Loucy (cell line): ENCODE data around the gene DNAJC17.

Source experiments
- H2AFZ ChIP-seq: fragments of 200-600 bp; sonication (generic); 2 replicates; pipeline ENCODE4 v1.6.0; 2016; ENCODE audit warnings: antibody characterized with exemption, mild to moderate bottlenecking, low read length, moderate library complexity
- H3F3A ChIP-seq: fragments of 200-600 bp; 2 replicates; pipeline ENCODE4 v1.6.0; 2016; ENCODE audit warnings: antibody characterized with exemption, low read depth, mild to moderate bottlenecking
- H3K27me3 ChIP-seq: fragments of 200-600 bp; sonication (generic); 2 replicates; pipeline ENCODE4 v1.6.1; 2014; ENCODE audit warnings: low read length, mild to moderate bottlenecking; ENCODE audit not compliant: insufficient read depth, poor library complexity, severe bottlenecking
- H3K36me3 ChIP-seq: fragments of 200-600 bp; sonication (generic); 2 replicates; pipeline ENCODE4 v1.6.1; 2016; ENCODE audit warnings: low read length; ENCODE audit not compliant: insufficient read depth
- H3K4me1 ChIP-seq: fragments of 200-600 bp; sonication (generic); 2 replicates; pipeline ENCODE4 v1.5.1; 2014; ENCODE audit warnings: low read length, mild to moderate bottlenecking; ENCODE audit not compliant: insufficient read depth, poor library complexity, severe bottlenecking
- H3K4me2 ChIP-seq: fragments of 200-600 bp; sonication (generic); 2 replicates; pipeline ENCODE4 v1.6.0; 2014; ENCODE audit warnings: antibody characterized with exemption, low read length, low read depth, mild to moderate bottlenecking; ENCODE audit not compliant: poor library complexity, severe bottlenecking
- H3K4me3 ChIP-seq: fragments of 200-600 bp; sonication (generic); 2 replicates; pipeline ENCODE4 v1.5.1; 2014; ENCODE audit warnings: low read length, mild to moderate bottlenecking, mixed read lengths; ENCODE audit not compliant: poor library complexity, severe bottlenecking
- H3K79me2 ChIP-seq: fragments of 200-600 bp; sonication (generic); 2 replicates; pipeline ENCODE4 v1.6.1; 2014; ENCODE audit warnings: low read length; ENCODE audit not compliant: insufficient read depth
- H3K9ac ChIP-seq: fragments of 200-600 bp; sonication (generic); 2 replicates; pipeline ENCODE4 v1.6.0; 2014; ENCODE audit warnings: mild to moderate bottlenecking, low read depth, low read length, moderate library complexity; ENCODE audit not compliant: poor library complexity, severe bottlenecking
- H3K9me2 ChIP-seq: fragments of 200-600 bp; sonication (generic); replicated peaks from 2 replicates; pipeline ENCODE4 v1.6.1; 2016; ENCODE audit warnings: low read depth, low read length, mixed read lengths
- H3K9me3 ChIP-seq: fragments of 200-600 bp; sonication (generic); 2 replicates; pipeline ENCODE4 v1.6.1; 2014; ENCODE audit warnings: mild to moderate bottlenecking, antibody characterized with exemption, low read length, low read depth; ENCODE audit not compliant: insufficient read depth
- H4K20me1 ChIP-seq: fragments of 200-600 bp; sonication (generic); 2 replicates; pipeline ENCODE4 v1.6.0; 2014; ENCODE audit warnings: antibody characterized with exemption, low read length, mild to moderate bottlenecking; ENCODE audit not compliant: insufficient read depth, poor library complexity, severe bottlenecking
- EZH2phosphoT487 ChIP-seq: fragments of 200-600 bp; IDR thresholded peaks from 2 replicates; pipeline ENCODE4 v1.6.1; 2018; ENCODE audit warnings: antibody characterized with exemption, mild to moderate bottlenecking, moderate library complexity, borderline replicate concordance
- TF ChIP-seq, protein P1 (sequence below): fragments of 200-600 bp; sonication (generic); conservative IDR thresholded peaks from 2 replicates; pipeline ENCODE4 v1.5.1; 2014; ENCODE audit warnings: mild to moderate bottlenecking, antibody characterized with exemption, low read length

DNAJC17 gene

DNA sequence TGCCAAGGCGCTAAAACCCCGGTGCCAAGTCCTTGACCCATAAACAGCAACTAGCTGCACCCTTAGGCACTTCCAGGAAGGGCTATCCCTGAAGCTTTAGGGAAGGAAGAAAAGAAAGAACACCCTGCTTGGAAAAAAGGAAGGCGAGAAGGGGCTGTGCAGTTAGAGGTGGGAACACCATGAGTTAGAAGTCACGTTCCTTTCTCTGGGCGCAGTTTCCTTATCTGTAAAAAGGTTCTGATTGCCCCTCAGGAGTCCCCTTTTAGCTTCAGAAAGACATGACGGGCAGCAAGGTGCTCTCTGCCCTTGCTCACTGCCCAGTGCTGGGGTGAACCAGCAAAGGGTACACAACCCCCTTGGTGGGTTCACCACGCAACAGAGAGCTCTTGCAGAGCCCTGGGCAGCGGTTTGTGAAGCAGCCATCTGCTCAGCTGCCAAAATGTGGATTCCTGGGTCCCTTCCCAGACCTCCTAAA, 42.6 kb downstream of the DNAJC17 start:
- no peak for TF ChIP-seq EZH2phosphoT487
- TF ChIP-seq, protein P1, sequence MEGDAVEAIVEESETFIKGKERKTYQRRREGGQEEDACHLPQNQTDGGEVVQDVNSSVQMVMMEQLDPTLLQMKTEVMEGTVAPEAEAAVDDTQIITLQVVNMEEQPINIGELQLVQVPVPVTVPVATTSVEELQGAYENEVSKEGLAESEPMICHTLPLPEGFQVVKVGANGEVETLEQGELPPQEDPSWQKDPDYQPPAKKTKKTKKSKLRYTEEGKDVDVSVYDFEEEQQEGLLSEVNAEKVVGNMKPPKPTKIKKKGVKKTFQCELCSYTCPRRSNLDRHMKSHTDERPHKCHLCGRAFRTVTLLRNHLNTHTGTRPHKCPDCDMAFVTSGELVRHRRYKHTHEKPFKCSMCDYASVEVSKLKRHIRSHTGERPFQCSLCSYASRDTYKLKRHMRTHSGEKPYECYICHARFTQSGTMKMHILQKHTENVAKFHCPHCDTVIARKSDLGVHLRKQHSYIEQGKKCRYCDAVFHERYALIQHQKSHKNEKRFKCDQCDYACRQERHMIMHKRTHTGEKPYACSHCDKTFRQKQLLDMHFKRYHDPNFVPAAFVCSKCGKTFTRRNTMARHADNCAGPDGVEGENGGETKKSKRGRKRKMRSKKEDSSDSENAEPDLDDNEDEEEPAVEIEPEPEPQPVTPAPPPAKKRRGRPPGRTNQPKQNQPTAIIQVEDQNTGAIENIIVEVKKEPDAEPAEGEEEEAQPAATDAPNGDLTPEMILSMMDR: no peak
- Histone ChIP-seq H3K4me3 (peak overlapping the region; percentile 98), H3K79me2 (peaks cover 51% of the 10 kb centered on the region), H3K4me2 (peak overlapping the region; percentile 95), H3K27me3 (no peaks in the 10 kb centered on the region), H3K9me3 (no peaks in the 10 kb centered on the region), H3K9ac (peak overlapping the region; percentile 84), H2AFZ (peak overlapping the region; percentile 78), H3K36me3 (no peaks in the 10 kb centered on the region; the same call in 1 of the 2 replicates), H3K9me2 (no peaks in the 10 kb centered on the region), H4K20me1 (peaks cover 7% of the 10 kb centered on the region), H3F3A (peaks cover 9% of the 10 kb centered on the region), H3K4me1 (peaks cover 53% of the 10 kb centered on the region)

- no peaks in the 10 kb centered on the region for H3K9me3 ChIP-seq
- peaks cover 4% of the 10 kb centered on the region; the same call in 1 of the 2 replicates for H3F3A ChIP-seq
- no peaks in the 10 kb centered on the region; the same call in 1 of the 2 replicates for H3K36me3 ChIP-seq
- peak within 1 kb of the TSS; percentile 78 for H2AFZ ChIP-seq
- H3K9ac ChIP-seq: peak within 1 kb of the TSS; percentile 84
- peaks cover 48% of the 10 kb centered on the region for H3K4me1 ChIP-seq
- H3K9me2 ChIP-seq: no peaks in the 10 kb centered on the region
- H3K4me3 ChIP-seq: peak within 1 kb of the TSS; percentile 98
- TF ChIP-seq, protein P1: peak; percentile 43
- no peak for TF ChIP-seq EZH2phosphoT487
- H4K20me1 ChIP-seq: peaks cover 7% of the 10 kb centered on the region
- peak within 1 kb of the TSS; percentile 95 for H3K4me2 ChIP-seq
- H3K79me2 ChIP-seq: peaks cover 51% of the 10 kb centered on the region
- no peaks in the 10 kb centered on the region for H3K27me3 ChIP-seq
These were observed 43.3 kb downstream of the DNAJC17 start, which contains the start of gene GCHFR for GRCh38 chr15:40763801-40764628. Gene GCHFR (plus strand): TSS chr15:40764068. CDS start chr15:40764181, 113 bp downstream.

- Histone ChIP-seq H3K9me3 (no peaks in the 10 kb centered on the region), H3K27me3 (no peaks in the 10 kb centered on the region), H3K36me3 (no peaks in the 10 kb centered on the region; the same call in 1 of the 2 replicates), H4K20me1 (peaks cover 7% of the 10 kb centered on the region), H2AFZ (peak overlapping the region; percentile 78), H3K4me1 (peaks cover 39% of the 10 kb centered on the region), H3F3A (peaks cover 3% of the 10 kb centered on the region; the same call in 1 of the 2 replicates), H3K79me2 (peaks cover 47% of the 10 kb centered on the region), H3K9me2 (no peaks in the 10 kb centered on the region), H3K4me2 (peak overlapping the region; percentile 95), H3K9ac (peak overlapping the region; percentile 84), H3K4me3 (peak overlapping the region; percentile 98)
- TF ChIP-seq, protein P1: no peak
- TF ChIP-seq EZH2phosphoT487: no peak
These were observed 44.1 kb downstream of the DNAJC17 start for GRCh38 chr15:40762919-40763800.
